ENCODE measurements around the gene CARMIL1.

CARMIL1 gene

GRCh38 chr6:25395731-25396130 is 116.6 kb downstream of the CARMIL1 start:
- no peak for DNase-seq (ENCODE audit: extremely low spot score)
- ChIA-PET CTCF (no interaction called here), POLR2A (no interaction called here)
- no peak for TF ChIP-seq SP1 (IDR thresholded peaks at IDR 0.05)
- TF ChIP-seq L3MBTL2 (conservative IDR thresholded peaks at IDR 0.05): no peak
- no peak for TF ChIP-seq TARDBP (IDR thresholded peaks at IDR 0.05)
- no peak for TF ChIP-seq NFRKB (IDR thresholded peaks at IDR 0.05)
- TF ChIP-seq SUZ12 (IDR thresholded peaks at IDR 0.05): no peak
- no peak for TF ChIP-seq BHLHE40 (IDR thresholded peaks at IDR 0.05; ENCODE audit: borderline replicate concordance)
- no peak for TF ChIP-seq LEF1 (IDR thresholded peaks at IDR 0.05; ENCODE audit: borderline replicate concordance)
- no peak for TF ChIP-seq ZNF384 (IDR thresholded peaks at IDR 0.05)
- no peak for TF ChIP-seq FOXM1 (IDR thresholded peaks at IDR 0.05; ENCODE audit: borderline replicate concordance)
- no peak for TF ChIP-seq ELF4 (IDR thresholded peaks at IDR 0.05)
- no peak for TF ChIP-seq FOXA1 (IDR thresholded peaks at IDR 0.05)
- no peak for TF ChIP-seq ARNT (IDR thresholded peaks at IDR 0.05)
- TF ChIP-seq CTBP1 (IDR thresholded peaks at IDR 0.05; ENCODE audit: borderline replicate concordance): no peak
- no peak for TF ChIP-seq FOXK2 (IDR thresholded peaks at IDR 0.05)
- no peak for TF ChIP-seq PKNOX1 (IDR thresholded peaks at IDR 0.05)
- TF ChIP-seq HDGF (IDR thresholded peaks at IDR 0.05; ENCODE audit: borderline replicate concordance): no peak

- ChIA-PET CTCF (no interaction called here), POLR2A (no interaction called here)
- DNase-seq (ENCODE audit: extremely low spot score): no peak
- no peak for TF ChIP-seq ELF4 (IDR thresholded peaks at IDR 0.05)
- TF ChIP-seq FOXM1 (IDR thresholded peaks at IDR 0.05; ENCODE audit: borderline replicate concordance): no peak
- no peak for TF ChIP-seq ARNT (IDR thresholded peaks at IDR 0.05)
- TF ChIP-seq TARDBP (IDR thresholded peaks at IDR 0.05): no peak
- no peak for TF ChIP-seq NFRKB (IDR thresholded peaks at IDR 0.05)
- TF ChIP-seq LEF1 (IDR thresholded peaks at IDR 0.05; ENCODE audit: borderline replicate concordance): no peak
- no peak for TF ChIP-seq FOXK2 (IDR thresholded peaks at IDR 0.05)
- no peak for TF ChIP-seq SP1 (IDR thresholded peaks at IDR 0.05)
- TF ChIP-seq CTBP1 (IDR thresholded peaks at IDR 0.05; ENCODE audit: borderline replicate concordance): no peak
- no peak for TF ChIP-seq L3MBTL2 (conservative IDR thresholded peaks at IDR 0.05)
Measured at GRCh38 chr6:25397406-25397805, 118.2 kb downstream of the CARMIL1 start.

GRCh38 chr6:25399885-25400284 is 120.7 kb downstream of the CARMIL1 start:
- ChIA-PET CTCF (interaction anchor here (0.6 kb wide), 1 partner anchor 662 kb away, joined by 4 read pairs; no protein-coding TSS in a partner anchor), POLR2A (no interaction called here)
- TF ChIP-seq SP1 (IDR thresholded peaks at IDR 0.05) (no peak), FOXK2 (IDR thresholded peaks at IDR 0.05) (no peak), CTBP1 (IDR thresholded peaks at IDR 0.05; ENCODE audit: borderline replicate concordance) (no peak), SUZ12 (IDR thresholded peaks at IDR 0.05) (no peak), ZNF384 (IDR thresholded peaks at IDR 0.05) (no peak), PKNOX1 (IDR thresholded peaks at IDR 0.05) (no peak), ARNT (IDR thresholded peaks at IDR 0.05) (no peak), L3MBTL2 (conservative IDR thresholded peaks at IDR 0.05) (no peak), LEF1 (IDR thresholded peaks at IDR 0.05; ENCODE audit: borderline replicate concordance) (no peak), TARDBP (IDR thresholded peaks at IDR 0.05) (no peak), ELF4 (IDR thresholded peaks at IDR 0.05) (no peak), FOXA1 (IDR thresholded peaks at IDR 0.05) (no peak), HDGF (IDR thresholded peaks at IDR 0.05; ENCODE audit: borderline replicate concordance) (no peak), NFRKB (IDR thresholded peaks at IDR 0.05) (no peak), BHLHE40 (IDR thresholded peaks at IDR 0.05; ENCODE audit: borderline replicate concordance) (no peak), FOXM1 (IDR thresholded peaks at IDR 0.05; ENCODE audit: borderline replicate concordance) (no peak)
- no peak for DNase-seq (ENCODE audit: extremely low spot score)

- CTCF ChIA-PET: no interaction called here
- no peak for DNase-seq (ENCODE audit: extremely low spot score)
- POLR2A ChIA-PET: no interaction called here
Measured at GRCh38 chr6:25401711-25402110, 122.5 kb downstream of the CARMIL1 start.

GRCh38 chr6:25402125-25402524 is 123.0 kb downstream of the CARMIL1 start:
- no peak for DNase-seq (ENCODE audit: extremely low spot score)
- POLR2A ChIA-PET: no interaction called here
- CTCF ChIA-PET: no interaction called here
- TF ChIP-seq FOXA1 (IDR thresholded peaks at IDR 0.05) (no peak), FOXM1 (IDR thresholded peaks at IDR 0.05; ENCODE audit: borderline replicate concordance) (no peak), FOXK2 (IDR thresholded peaks at IDR 0.05) (no peak), ARNT (IDR thresholded peaks at IDR 0.05) (no peak), NFRKB (IDR thresholded peaks at IDR 0.05) (no peak), ZNF384 (IDR thresholded peaks at IDR 0.05) (no peak), LEF1 (IDR thresholded peaks at IDR 0.05; ENCODE audit: borderline replicate concordance) (no peak), SUZ12 (IDR thresholded peaks at IDR 0.05) (no peak), TARDBP (IDR thresholded peaks at IDR 0.05) (no peak), PKNOX1 (IDR thresholded peaks at IDR 0.05) (no peak), ELF4 (IDR thresholded peaks at IDR 0.05) (no peak), CTBP1 (IDR thresholded peaks at IDR 0.05; ENCODE audit: borderline replicate concordance) (no peak), L3MBTL2 (conservative IDR thresholded peaks at IDR 0.05) (no peak), HDGF (IDR thresholded peaks at IDR 0.05; ENCODE audit: borderline replicate concordance) (no peak), SP1 (IDR thresholded peaks at IDR 0.05) (no peak)

More at GRCh38 chr6:25401711-25402110, 122.5 kb downstream of the CARMIL1 start:
- TF ChIP-seq FOXM1 (IDR thresholded peaks at IDR 0.05; ENCODE audit: borderline replicate concordance): no peak

GRCh38 chr6:25403150-25403549 is 124.0 kb downstream of the CARMIL1 start:
- ChIA-PET CTCF (interaction anchor here (0.6 kb wide), 1 partner anchor 46 kb away, joined by 3 read pairs; no protein-coding TSS in a partner anchor), POLR2A (no interaction called here)
- no peak for TF ChIP-seq L3MBTL2 (conservative IDR thresholded peaks at IDR 0.05)
- no peak for TF ChIP-seq CTBP1 (IDR thresholded peaks at IDR 0.05; ENCODE audit: borderline replicate concordance)
- no peak for TF ChIP-seq SUZ12 (IDR thresholded peaks at IDR 0.05)
- TF ChIP-seq SP1 (IDR thresholded peaks at IDR 0.05): no peak
- TF ChIP-seq ZNF384 (IDR thresholded peaks at IDR 0.05): no peak
- TF ChIP-seq ARNT (IDR thresholded peaks at IDR 0.05): no peak
- no peak for TF ChIP-seq FOXK2 (IDR thresholded peaks at IDR 0.05)
- no peak for TF ChIP-seq FOXM1 (IDR thresholded peaks at IDR 0.05; ENCODE audit: borderline replicate concordance)
- TF ChIP-seq BHLHE40 (IDR thresholded peaks at IDR 0.05; ENCODE audit: borderline replicate concordance): no peak
- TF ChIP-seq ELF4 (IDR thresholded peaks at IDR 0.05): no peak
- TF ChIP-seq FOXA1 (IDR thresholded peaks at IDR 0.05): no peak
- TF ChIP-seq NFRKB (IDR thresholded peaks at IDR 0.05): no peak
- DNase-seq (ENCODE audit: extremely low spot score): no peak

Data from HEK293T (cell line).